Measurements from ENCODE around the gene MGST3. TPM values are rescaled to one million over a fixed set of nuclear protein-coding genes. Genes with fewer than 3 reads are reported as not detected.

Gene MGST3
- total RNA-seq, 1 experiment from 2014 or later = 235 TPM

GRCh38 chr1:165616054-165616612 lies 14.9 kb upstream of the MGST3 start:
- no peaks in the 10 kb centered on the region; the same call in 1 of the 2 replicates for H3K27me3 ChIP-seq (ENCODE audit: control insufficient read depth, insufficient read depth, low read length)
- no peak for DNase-seq
- no peaks in the 10 kb centered on the region for H3K36me3 ChIP-seq (replicated peaks; ENCODE audit: control insufficient read depth, insufficient read depth, low read length)
- H3K4me3 ChIP-seq (ENCODE audit: insufficient read depth, low read depth, low read length) = no peak overlapping the region

- Histone ChIP-seq H3K36me3 (replicated peaks; ENCODE audit: control insufficient read depth, insufficient read depth, low read length) (no peaks in the 10 kb centered on the region), H3K4me3 (ENCODE audit: insufficient read depth, low read depth, low read length) (no peak overlapping the region), H3K27me3 (ENCODE audit: control insufficient read depth, insufficient read depth, low read length) (no peaks in the 10 kb centered on the region; the same call in 1 of the 2 replicates)
- no peak for DNase-seq
These were observed 14.0 kb upstream of the MGST3 start for GRCh38 chr1:165616987-165617546.

- no peaks in the 10 kb centered on the region; the same call in 1 of the 2 replicates for H3K27me3 ChIP-seq (ENCODE audit: control insufficient read depth, insufficient read depth, low read length)
- H3K36me3 ChIP-seq (replicated peaks; ENCODE audit: control insufficient read depth, insufficient read depth, low read length) = no peaks in the 10 kb centered on the region
- H3K4me3 ChIP-seq (ENCODE audit: insufficient read depth, low read depth, low read length) = no peak overlapping the region
- no peak for DNase-seq
These were observed 11.3 kb upstream of the MGST3 start for GRCh38 chr1:165619647-165620151.

GRCh38 chr1:165623624-165624023 lies 7.4 kb upstream of the MGST3 start:
- H3K4me3 ChIP-seq (ENCODE audit: insufficient read depth, low read depth, low read length) = no peak overlapping the region
- DNase-seq = no peak

GRCh38 chr1:165624441-165624840 lies 6.6 kb upstream of the MGST3 start:
- Histone ChIP-seq H3K4me3 (ENCODE audit: insufficient read depth, low read depth, low read length) (no peak overlapping the region), H3K27me3 (ENCODE audit: control insufficient read depth, insufficient read depth, low read length) (no peaks in the 10 kb centered on the region; the same call in 1 of the 2 replicates), H3K36me3 (replicated peaks; ENCODE audit: control insufficient read depth, insufficient read depth, low read length) (no peaks in the 10 kb centered on the region)
- DNase-seq = no peak

More at GRCh38 chr1:165623624-165624023, 7.4 kb upstream of the MGST3 start:
- Histone ChIP-seq H3K27me3 (ENCODE audit: control insufficient read depth, insufficient read depth, low read length) (no peaks in the 10 kb centered on the region; the same call in 1 of the 2 replicates), H3K36me3 (replicated peaks; ENCODE audit: control insufficient read depth, insufficient read depth, low read length) (no peaks in the 10 kb centered on the region)

GRCh38 chr1:165628147-165628822 lies 2.7 kb upstream of the MGST3 start:
- Histone ChIP-seq H3K36me3 (replicated peaks; ENCODE audit: control insufficient read depth, insufficient read depth, low read length) (no peaks in the 10 kb centered on the region), H3K4me3 (ENCODE audit: insufficient read depth, low read depth, low read length) (no peak overlapping the region), H3K27me3 (ENCODE audit: control insufficient read depth, insufficient read depth, low read length) (no peaks in the 10 kb centered on the region; the same call in 1 of the 2 replicates)
- no peak for DNase-seq

GRCh38 chr1:165629151-165629550 lies 1.9 kb upstream of the MGST3 start:
- Histone ChIP-seq H3K4me3 (ENCODE audit: insufficient read depth, low read depth, low read length) (no peak overlapping the region), H3K36me3 (replicated peaks; ENCODE audit: control insufficient read depth, insufficient read depth, low read length) (no peaks in the 10 kb centered on the region), H3K27me3 (ENCODE audit: control insufficient read depth, insufficient read depth, low read length) (no peaks in the 10 kb centered on the region; the same call in 1 of the 2 replicates)
- DNase-seq = no peak

- Histone ChIP-seq H3K36me3 (replicated peaks; ENCODE audit: control insufficient read depth, insufficient read depth, low read length) (no peaks in the 10 kb centered on the region), H3K27me3 (ENCODE audit: control insufficient read depth, insufficient read depth, low read length) (no peaks in the 10 kb centered on the region; the same call in 1 of the 2 replicates), H3K4me3 (ENCODE audit: insufficient read depth, low read depth, low read length) (peak overlapping the region; percentile 87)
- peak; percentile 77 for DNase-seq
These were observed 996 bp upstream of the MGST3 start for GRCh38 chr1:165629848-165630628.

GRCh38 chr1:165631342-165632151 lies 513 bp downstream of the MGST3 start:
- Histone ChIP-seq H3K36me3 (replicated peaks; ENCODE audit: control insufficient read depth, insufficient read depth, low read length) (peaks cover 1% of the 10 kb centered on the region; the same call in 1 of the 2 replicates), H3K27me3 (ENCODE audit: control insufficient read depth, insufficient read depth, low read length) (no peaks in the 10 kb centered on the region; the same call in 1 of the 2 replicates), H3K4me3 (ENCODE audit: insufficient read depth, low read depth, low read length) (peak overlapping the region; percentile 87)
- peak; percentile 46 for DNase-seq

GRCh38 chr1:165632152-165632469 lies 1.1 kb downstream of the MGST3 start:
- peak overlapping the region; percentile 87 for H3K4me3 ChIP-seq (ENCODE audit: insufficient read depth, low read depth, low read length)
- peaks cover 1% of the 10 kb centered on the region; the same call in 1 of the 2 replicates for H3K36me3 ChIP-seq (replicated peaks; ENCODE audit: control insufficient read depth, insufficient read depth, low read length)
- H3K27me3 ChIP-seq (ENCODE audit: control insufficient read depth, insufficient read depth, low read length) = no peaks in the 10 kb centered on the region; the same call in 1 of the 2 replicates
- DNase-seq = peak; percentile 36

- no peak for DNase-seq
- H3K4me3 ChIP-seq (ENCODE audit: insufficient read depth, low read depth, low read length) = peak overlapping the region; percentile 87; the same call in 1 of the 2 replicates
- H3K36me3 ChIP-seq (replicated peaks; ENCODE audit: control insufficient read depth, insufficient read depth, low read length) = peaks cover 1% of the 10 kb centered on the region; the same call in 1 of the 2 replicates
- no peaks in the 10 kb centered on the region; the same call in 1 of the 2 replicates for H3K27me3 ChIP-seq (ENCODE audit: control insufficient read depth, insufficient read depth, low read length)
These were observed 1.5 kb downstream of the MGST3 start for GRCh38 chr1:165632491-165632890.

GRCh38 chr1:165633614-165634013 lies 2.6 kb downstream of the MGST3 start:
- no peak for DNase-seq
- Histone ChIP-seq H3K36me3 (replicated peaks; ENCODE audit: control insufficient read depth, insufficient read depth, low read length) (peaks cover 1% of the 10 kb centered on the region; the same call in 1 of the 2 replicates), H3K27me3 (ENCODE audit: control insufficient read depth, insufficient read depth, low read length) (no peaks in the 10 kb centered on the region; the same call in 1 of the 2 replicates), H3K4me3 (ENCODE audit: insufficient read depth, low read depth, low read length) (no peak overlapping the region)

- Histone ChIP-seq H3K36me3 (replicated peaks; ENCODE audit: control insufficient read depth, insufficient read depth, low read length) (peaks cover 1% of the 10 kb centered on the region; the same call in 1 of the 2 replicates), H3K4me3 (ENCODE audit: insufficient read depth, low read depth, low read length) (no peak overlapping the region), H3K27me3 (ENCODE audit: control insufficient read depth, insufficient read depth, low read length) (no peaks in the 10 kb centered on the region; the same call in 1 of the 2 replicates)
- no peak for DNase-seq
These were observed 3.3 kb downstream of the MGST3 start for GRCh38 chr1:165634154-165634921.
